K562 (cell line): ENCODE measurements around the gene TRAF1. TPM values are rescaled to one million over a fixed set of nuclear protein-coding genes. Genes with fewer than 3 reads are reported as not detected.
"Not testable (repeated sequence)": the region's sequence is repeated elsewhere in the genome, so short reads cannot be mapped to it uniquely, and the experiment has no call there.

Experiments
- ATAC-seq: fragments of 200-7000 bp; cut with Tn5 transposase; 3 replicates; pipeline ENCODE4 v1.9.1; 2020; ENCODE audit warnings: moderate library complexity
- BruUV-seq: library from RNA; stranded (reverse); fragments of 400-500 nt; replicated peaks from 2 replicates; lab custom pipeline; 2021; lab: Mats Ljungman, UMichigan
- CTCF ChIA-PET: fragments of 300-600 bp; formaldehyde crosslinking; extraction: SDS; loops from one replicate; lab custom pipeline; 2021; ENCODE audit warnings: low intra/inter-chr PET ratio; lab: Yijun Ruan, JAX
- POLR2A ChIA-PET: fragments of 300-600, 350-650 bp; sonication (Branson Sonifier 250); formaldehyde crosslinking; extraction: SDS; loops from one replicate; lab custom pipeline; 2021; ENCODE audit warnings: antibody characterized with exemption, inconsistent platforms; lab: Yijun Ruan, JAX
- DNase-seq, 4 experiments: peaks; one replicate each; pipeline versions ENCODE4 v3.0.0 to v3.0.0-alpha.2; 2011 to 2018; ENCODE audit warnings: low spot score in 3 of 4, mixed read lengths in 3 of 4; ENCODE audit errors: extremely low read depth in 1 of 4
- FAIRE-seq: peaks from 2 replicates; lab custom pipeline; 2011; peaks lifted over from hg19 to GRCh38; lab: Jason Lieb, UNC
- H2AFZ ChIP-seq: 2 replicates; pipeline ENCODE4 v1.6.0; 2011; ENCODE audit warnings: low read depth, low read length, control low read depth, inconsistent platforms
- H3K27ac ChIP-seq: fragments of 200-600 bp; 3 replicates; pipeline ENCODE4 v1.8.0; 2011; ENCODE audit warnings: low read depth, mild to moderate bottlenecking, control low read depth, inconsistent platforms, low read length, moderate library complexity, mixed read lengths; ENCODE audit errors: extremely low read depth
- H3K27me3 ChIP-seq, 2 experiments: fragments of 300-600 bp in 1 of 2; 2 replicates in 1 of 2; 3 replicates in 1 of 2; pipeline versions ENCODE4 v1.6.0 to v1.8.0; 2011; ENCODE audit warnings: inconsistent platforms in 2 of 2, low read length in 2 of 2, mild to moderate bottlenecking in 1 of 2, mixed read lengths in 1 of 2, moderate library complexity in 1 of 2; ENCODE audit not compliant: control insufficient read depth in 2 of 2, insufficient read depth in 2 of 2
- H3K36me3 ChIP-seq: fragments of 300-600 bp; 3 replicates; pipeline ENCODE4 v1.8.0; 2011; ENCODE audit warnings: mild to moderate bottlenecking, low read length, inconsistent platforms; ENCODE audit not compliant: control insufficient read depth, insufficient read depth
- H3K4me1 ChIP-seq, 2 experiments: fragments of 200-600 bp in 1 of 2; replicated peaks in 1 of 2; 2 replicates in 1 of 2; 3 replicates in 1 of 2; pipeline versions ENCODE4 v1.5.1 to v1.8.0; 2011; ENCODE audit warnings: inconsistent platforms in 2 of 2, low read length in 2 of 2, mild to moderate bottlenecking in 1 of 2, mixed read lengths in 1 of 2, moderate library complexity in 1 of 2; ENCODE audit not compliant: control insufficient read depth in 2 of 2, insufficient read depth in 2 of 2
- H3K4me2 ChIP-seq: 2 replicates; pipeline ENCODE4 v1.6.1; 2011; ENCODE audit warnings: low read length, control low read depth, inconsistent platforms, mixed read lengths; ENCODE audit not compliant: insufficient read depth
- H3K4me3 ChIP-seq: fragments of 200-600 bp; sonication (generic), shearing (Covaris generic); 2 replicates; pipeline ENCODE4 v1.5.1; 2016; ENCODE audit warnings: control low read depth, inconsistent platforms
- H3K79me2 ChIP-seq: fragments of 200-600 bp; 3 replicates; pipeline ENCODE4 v1.8.0; 2011; ENCODE audit warnings: low read length, inconsistent platforms; ENCODE audit not compliant: control insufficient read depth, insufficient read depth
- H3K9ac ChIP-seq, 2 experiments: 2 replicates each; pipeline versions ENCODE4 v1.6.0 to v1.6.1; 2011; ENCODE audit warnings: low read depth in 2 of 2, low read length in 2 of 2, control low read depth in 1 of 2, inconsistent platforms in 1 of 2, mild to moderate bottlenecking in 1 of 2, mixed read lengths in 1 of 2; ENCODE audit not compliant: insufficient read depth in 1 of 2
- H3K9me1 ChIP-seq: one replicate; pipeline ENCODE4 v1.6.0; 2011; ENCODE audit warnings: inconsistent platforms, mild to moderate bottlenecking, low read length, moderate library complexity; ENCODE audit not compliant: control insufficient read depth, insufficient read depth
- H3K9me3 ChIP-seq: replicated peaks from 2 replicates; pipeline ENCODE4 v1.5.1; 2011; ENCODE audit warnings: low read depth, low read length, inconsistent platforms; ENCODE audit not compliant: control insufficient read depth, insufficient read depth
- H4K20me1 ChIP-seq: replicated peaks from 2 replicates; pipeline ENCODE4 v1.6.1; 2011; ENCODE audit warnings: low read length, inconsistent platforms, mixed read lengths; ENCODE audit not compliant: control insufficient read depth, insufficient read depth
- TRIM28 ChIP-seq: fragments of 450-650 bp; IDR thresholded peaks from 2 replicates; pipeline ENCODE4 v1.6.1; 2017
- WGBS: fragments of 100-300 bp; shearing (Covaris generic); methylation state at CpG from one replicate; pipeline ENCODE4 v1.1.6; 2016; ENCODE audit warnings: low coverage, mixed read lengths; ENCODE audit not compliant: insufficient coverage; ENCODE audit errors: missing lambda C conversion rate; 5-methylcytosine and 5-hydroxymethylcytosine counted together
- in situ Hi-C: fragments of 300-500 bp; cut with MboI; formaldehyde crosslinking; loops from 4 replicates; pipeline ENCODE4 v1.15.0; 2018; ENCODE audit warnings: inconsistent platforms, mixed read lengths
- intact Hi-C: fragments of 100-400 bp; cut with micrococcal nuclease; formaldehyde crosslinking; loops from 2 replicates; pipeline ENCODE4 v1.14.2; 2022
- polyA plus RNA-seq, 8 experiments: library from polyadenylated mRNA; depleted of rRNA in 4 of 8; stranded (reverse) in 5 of 8; unstranded in 3 of 8; fragments of >200 nt; fragmentation: Nextera tagmentation in 2 of 8; fragmentation: Illumina TruSeq in 1 of 8; extraction: Ambion mirVana in 2 of 8; extraction: Trizol in 1 of 8; gene quantifications; 2 replicates each; pipeline versions ENCODE4 v1.2.1 to v1.2.3, GENCODE V29; 2011 to 2014; ENCODE audit warnings: inconsistent platforms in 1 of 8, missing spikeins in 1 of 8
- total RNA-seq, 7 experiments: library from RNA; depleted of rRNA in 6 of 7; stranded (reverse); fragments of >200 nt in 6 of 7; fragmentation: Illumina TruSeq in 2 of 7; extraction: Trizol in 2 of 7; gene quantifications; 2 replicates each; pipeline versions ENCODE4 v1.2.1 to v1.2.3, GENCODE V29; 2011 to 2021; ENCODE audit warnings: low replicate concordance in 1 of 7
- TF ChIP-seq, protein P1 (sequence below), 2 experiments: fragments of 450-650 bp in 1 of 2; sonication (generic) in 1 of 2; formaldehyde crosslinking in 1 of 2; IDR thresholded peaks in 1 of 2; conservative IDR thresholded peaks in 1 of 2; 2 replicates each; pipeline versions ENCODE4 v1.6.1 to v1.8.1; 2016 to 2023; ENCODE audit warnings: mild to moderate bottlenecking in 2 of 2, moderate library complexity in 2 of 2, inconsistent platforms in 1 of 2, missing genetic modification reagents in 1 of 2
- TF ChIP-seq, protein P2 (sequence below): fragments of 450-650 bp; IDR thresholded peaks from 2 replicates; pipeline ENCODE4 v1.6.1; 2016; ENCODE audit warnings: mild to moderate bottlenecking

TRAF1 gene
- total and polyA plus RNA-seq, 9 of the 15 experiments (the other 6 are each of a cell fraction or from before 2014, with no cell fraction given), result 0.01 to 1.1 (median 0.04) TPM; not detected in 2

DNA sequence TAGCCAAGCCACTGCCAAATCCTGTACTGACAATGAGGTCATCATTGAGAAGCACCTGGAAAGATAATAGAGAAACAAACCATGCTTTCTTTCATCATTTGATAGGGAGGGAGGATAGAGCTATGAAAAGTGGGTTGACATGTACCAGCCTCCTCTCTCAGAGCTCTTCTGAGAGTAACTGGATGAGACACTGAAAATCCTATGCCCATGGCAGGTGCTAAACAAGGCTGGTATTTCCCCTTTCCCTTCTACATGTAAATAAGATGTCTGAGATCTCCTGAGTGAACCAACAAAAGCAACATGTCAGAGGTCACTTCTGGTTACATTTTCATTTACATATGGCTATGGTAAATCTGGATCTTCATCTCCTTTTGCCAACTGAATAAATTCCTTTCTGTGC, 45.3 kb upstream of the TRAF1 start:
- ATAC-seq (no peak), DNase-seq (no peak), FAIRE-seq (no peak)
- Histone ChIP-seq H3K4me1 (no peaks in the 10 kb centered on the region), H3K36me3 (no peaks in the 10 kb centered on the region), H3K4me3 (no peak overlapping the region), H3K27ac (no peak overlapping the region), H4K20me1 (no peaks in the 10 kb centered on the region), H2AFZ (no peak overlapping the region), H3K9me1 (no peaks in the 10 kb centered on the region), H3K79me2 (no peaks in the 10 kb centered on the region), H3K9ac (no peak overlapping the region), H3K9me3 (no peaks in the 10 kb centered on the region), H3K4me2 (no peak overlapping the region), H3K27me3 (peaks cover 8% of the 10 kb centered on the region in 2 experiments)
- ChIA-PET CTCF (no interaction called here), POLR2A (interaction anchor here (0.9 kb wide), 1 partner anchor 20 kb away, joined by 3 read pairs; no protein-coding TSS in a partner anchor)
- BruUV-seq, result no TSS peak
- intact Hi-C loops (no loop called here), in situ Hi-C loops (no loop called here)
- no peak for TF ChIP-seq TRIM28
- TF ChIP-seq, protein P1, sequence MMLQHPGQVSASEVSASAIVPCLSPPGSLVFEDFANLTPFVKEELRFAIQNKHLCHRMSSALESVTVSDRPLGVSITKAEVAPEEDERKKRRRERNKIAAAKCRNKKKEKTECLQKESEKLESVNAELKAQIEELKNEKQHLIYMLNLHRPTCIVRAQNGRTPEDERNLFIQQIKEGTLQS (IDR thresholded peaks at IDR 0.05), result peak; percentile 33; the same call in 1 of the 2 replicates
- TF ChIP-seq, protein P1 (CRISPR knock-in tag; conservative IDR thresholded peaks at IDR 0.05), result no peak
- TF ChIP-seq, protein P2, sequence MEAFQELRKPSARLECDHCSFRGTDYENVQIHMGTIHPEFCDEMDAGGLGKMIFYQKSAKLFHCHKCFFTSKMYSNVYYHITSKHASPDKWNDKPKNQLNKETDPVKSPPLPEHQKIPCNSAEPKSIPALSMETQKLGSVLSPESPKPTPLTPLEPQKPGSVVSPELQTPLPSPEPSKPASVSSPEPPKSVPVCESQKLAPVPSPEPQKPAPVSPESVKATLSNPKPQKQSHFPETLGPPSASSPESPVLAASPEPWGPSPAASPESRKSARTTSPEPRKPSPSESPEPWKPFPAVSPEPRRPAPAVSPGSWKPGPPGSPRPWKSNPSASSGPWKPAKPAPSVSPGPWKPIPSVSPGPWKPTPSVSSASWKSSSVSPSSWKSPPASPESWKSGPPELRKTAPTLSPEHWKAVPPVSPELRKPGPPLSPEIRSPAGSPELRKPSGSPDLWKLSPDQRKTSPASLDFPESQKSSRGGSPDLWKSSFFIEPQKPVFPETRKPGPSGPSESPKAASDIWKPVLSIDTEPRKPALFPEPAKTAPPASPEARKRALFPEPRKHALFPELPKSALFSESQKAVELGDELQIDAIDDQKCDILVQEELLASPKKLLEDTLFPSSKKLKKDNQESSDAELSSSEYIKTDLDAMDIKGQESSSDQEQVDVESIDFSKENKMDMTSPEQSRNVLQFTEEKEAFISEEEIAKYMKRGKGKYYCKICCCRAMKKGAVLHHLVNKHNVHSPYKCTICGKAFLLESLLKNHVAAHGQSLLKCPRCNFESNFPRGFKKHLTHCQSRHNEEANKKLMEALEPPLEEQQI, result no peak

- CTCF ChIA-PET, ATAC-seq, in situ Hi-C loops, H3K9me3 ChIP-seq, H3K79me2 ChIP-seq, BruUV-seq, FAIRE-seq, H3K9ac ChIP-seq, H3K27ac ChIP-seq, H3K36me3 ChIP-seq, intact Hi-C loops, H3K4me2 ChIP-seq, H4K20me1 ChIP-seq, H3K9me1 ChIP-seq, DNase-seq, H3K4me1 ChIP-seq, H2AFZ ChIP-seq, H3K4me3 ChIP-seq: not testable (repeated sequence)
- H3K27me3 ChIP-seq, result peaks cover 11 to 12% of the 10 kb centered on the region in 2 experiments
- POLR2A ChIA-PET, result interaction anchor here (0.9 kb wide), 1 partner anchor 19 kb away, joined by 3 read pairs; no protein-coding TSS in a partner anchor
- 8% methylated on average over 7 of the region's 9 CpGs for WGBS
These were observed 44.9 kb upstream of the TRAF1 start for GRCh38 chr9:120971471-120971870.
